Astrocyte (in vitro differentiated cells and primary cell): Measurements from ENCODE around the gene HSPA1B. TPM values are rescaled to one million over a fixed set of nuclear protein-coding genes. Genes with fewer than 3 reads are reported as not detected.
"Not testable (repeated sequence)": the region's sequence is repeated elsewhere in the genome, so short reads cannot be mapped to it uniquely, and the experiment has no call there.

Source experiments
- DNase-seq: peaks from one replicate; pipeline ENCODE4 v3.0.0-alpha.2; 2010; ENCODE audit warnings: low read depth
- FAIRE-seq: peaks from 2 replicates; lab custom pipeline; 2011; peaks lifted over from hg19 to GRCh38; lab: Jason Lieb, UNC
- H2AFZ ChIP-seq: 2 replicates; pipeline ENCODE4 v1.6.0; 2012; ENCODE audit warnings: low read depth, low read length, inconsistent platforms
- H3K27ac ChIP-seq: 2 replicates; pipeline ENCODE4 v1.5.1; 2011; ENCODE audit warnings: low read depth, low read length, inconsistent platforms
- H3K27me3 ChIP-seq: 2 replicates; pipeline ENCODE4 v1.6.0; 2011; ENCODE audit warnings: low read length, inconsistent platforms; ENCODE audit not compliant: insufficient read depth
- H3K36me3 ChIP-seq: 2 replicates; pipeline ENCODE4 v1.5.1; 2011; ENCODE audit warnings: low read length, inconsistent platforms; ENCODE audit not compliant: insufficient read depth
- H3K4me1 ChIP-seq: 2 replicates; pipeline ENCODE4 v1.5.1; 2011; ENCODE audit warnings: low read length, inconsistent platforms; ENCODE audit not compliant: insufficient read depth
- H3K4me2 ChIP-seq: 2 replicates; pipeline ENCODE4 v1.6.0; 2012; ENCODE audit warnings: low read length, inconsistent platforms
- H3K4me3 ChIP-seq: 2 replicates; pipeline ENCODE4 v1.5.1; 2011; ENCODE audit warnings: low read depth, mild to moderate bottlenecking, low read length, inconsistent platforms; ENCODE audit not compliant: insufficient read depth
- H3K79me2 ChIP-seq: 2 replicates; pipeline ENCODE4 v1.6.0; 2012; ENCODE audit warnings: mild to moderate bottlenecking, low read length, inconsistent platforms; ENCODE audit not compliant: insufficient read depth
- H3K9ac ChIP-seq: 2 replicates; pipeline ENCODE4 v1.6.0; 2012; ENCODE audit warnings: mild to moderate bottlenecking, low read length, inconsistent platforms
- H3K9me3 ChIP-seq: 2 replicates; pipeline ENCODE4 v1.5.1; 2012; ENCODE audit warnings: low read depth, mild to moderate bottlenecking, low read length, inconsistent platforms; ENCODE audit not compliant: insufficient read depth
- H4K20me1 ChIP-seq: 2 replicates; pipeline ENCODE4 v1.6.0; 2012; ENCODE audit warnings: low read length, inconsistent platforms; ENCODE audit not compliant: insufficient read depth
- H3K27ac Mint-ChIP-seq: one replicate; pipeline ENCODE4 v1.8.0; 2021; ENCODE audit warnings: mild to moderate bottlenecking, mixed read lengths; ENCODE audit not compliant: unreplicated experiment
- H3K27me3 Mint-ChIP-seq: one replicate; pipeline ENCODE4 v1.8.0; 2021; ENCODE audit warnings: low read depth, mixed read lengths; ENCODE audit not compliant: unreplicated experiment
- H3K36me3 Mint-ChIP-seq: one replicate; pipeline ENCODE4 v1.8.0; 2021; ENCODE audit warnings: low read depth, mixed read lengths; ENCODE audit not compliant: unreplicated experiment
- H3K4me1 Mint-ChIP-seq: one replicate; pipeline ENCODE4 v1.8.0; 2021; ENCODE audit warnings: low read depth, mixed read lengths; ENCODE audit not compliant: unreplicated experiment
- H3K4me3 Mint-ChIP-seq: one replicate; pipeline ENCODE4 v1.8.0; 2021; ENCODE audit warnings: mild to moderate bottlenecking, moderate library complexity, mixed read lengths; ENCODE audit not compliant: unreplicated experiment
- H3K9me3 Mint-ChIP-seq: one replicate; pipeline ENCODE4 v1.8.0; 2021; ENCODE audit warnings: mild to moderate bottlenecking, mixed read lengths; ENCODE audit not compliant: unreplicated experiment
- CTCF ChIP-seq: IDR thresholded peaks from 2 replicates; pipeline ENCODE4 v1.5.1; 2011; ENCODE audit warnings: low read depth, mild to moderate bottlenecking, inconsistent platforms, low read length, moderate library complexity; ENCODE audit not compliant: insufficient read depth
- EZH2 ChIP-seq: IDR thresholded peaks from 2 replicates; pipeline ENCODE4 v1.6.1; 2012; ENCODE audit warnings: mild to moderate bottlenecking, low read length, inconsistent platforms; ENCODE audit not compliant: insufficient read depth
- total RNA-seq: library from RNA; stranded (reverse); gene quantifications from 2 replicates; pipeline ENCODE4 v1.2.1, GENCODE V29; 2021

Gene HSPA1B
- total RNA-seq, 1 donor from 2014 or later = 77.2 TPM

- Mint-ChIP-seq H3K9me3 (no peaks in the 10 kb centered on the region), H3K27ac (no peak overlapping the region), H3K36me3 (peaks cover 8% of the 10 kb centered on the region), H3K4me1 (peaks cover 5% of the 10 kb centered on the region), H3K27me3 (no peaks in the 10 kb centered on the region), H3K4me3 (no peak overlapping the region)
- Histone ChIP-seq H3K9me3 (no peaks in the 10 kb centered on the region), H3K4me3 (no peak overlapping the region), H3K79me2 (no peaks in the 10 kb centered on the region), H4K20me1 (no peaks in the 10 kb centered on the region), H3K36me3 (no peaks in the 10 kb centered on the region), H3K27me3 (no peaks in the 10 kb centered on the region), H3K27ac (no peak overlapping the region), H2AFZ (no peak overlapping the region), H3K4me1 (no peaks in the 10 kb centered on the region), H3K4me2 (no peak overlapping the region), H3K9ac (no peak overlapping the region)
- TF ChIP-seq EZH2 (no peak), CTCF (no peak)
- peak; percentile 43 for DNase-seq
- FAIRE-seq = no peak
Measured at GRCh38 chr6:31851485-31851832, 23.9 kb downstream of the HSPA1B start.

DNA sequence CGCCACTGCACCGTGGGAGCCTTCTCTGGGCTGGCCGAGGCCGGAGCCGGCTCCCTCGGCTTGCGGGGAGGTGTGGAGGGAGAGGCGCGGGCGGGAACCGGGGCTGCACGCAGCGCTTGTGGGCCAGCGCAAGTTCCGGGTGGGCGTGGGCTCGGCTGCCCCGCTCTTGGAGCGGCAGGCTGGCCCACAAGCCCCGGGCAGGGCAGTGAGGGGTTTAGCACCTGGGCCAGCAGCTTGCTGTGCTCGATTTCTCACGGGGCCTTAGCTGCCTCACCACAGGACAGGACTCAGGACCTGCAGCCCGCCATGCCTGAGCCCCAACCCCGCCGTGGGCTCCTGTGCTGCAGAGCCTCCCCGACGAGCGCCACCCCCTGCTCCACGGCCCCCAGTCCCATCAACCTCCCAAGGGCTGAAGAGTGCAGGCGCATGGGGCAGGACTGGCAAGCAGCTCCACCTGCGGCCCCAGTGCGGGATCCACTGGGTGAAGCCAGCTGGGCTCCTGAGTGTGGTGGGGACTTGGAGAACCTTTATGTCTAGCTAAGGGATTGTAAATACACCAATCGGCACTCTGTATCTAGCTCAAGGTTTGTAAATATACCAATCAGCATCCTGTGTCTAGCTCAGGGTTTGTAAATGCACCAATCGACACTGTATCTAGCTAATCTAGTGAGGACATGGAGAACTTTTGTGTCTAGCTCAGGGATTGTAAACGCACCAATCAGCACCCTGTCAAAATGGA lies 24.6 kb downstream of the HSPA1B start:
- H3K79me2 ChIP-seq, H3K9me3 Mint-ChIP-seq, H3K36me3 ChIP-seq, H3K36me3 Mint-ChIP-seq, H3K4me3 Mint-ChIP-seq, H3K9ac ChIP-seq, H2AFZ ChIP-seq, H3K9me3 ChIP-seq, H3K4me1 Mint-ChIP-seq, H4K20me1 ChIP-seq, H3K4me3 ChIP-seq, H3K4me1 ChIP-seq, DNase-seq, H3K27me3 ChIP-seq, FAIRE-seq, H3K4me2 ChIP-seq, H3K27ac Mint-ChIP-seq, H3K27ac ChIP-seq, H3K27me3 Mint-ChIP-seq: not testable (repeated sequence)

- H3K4me3 ChIP-seq = not testable (repeated sequence)
Measured at GRCh38 chr6:31857774-31858173, 30.2 kb downstream of the HSPA1B start.

More at GRCh38 chr6:31857774-31858173, 30.2 kb downstream of the HSPA1B start:
- not testable (repeated sequence) for FAIRE-seq, H3K9ac ChIP-seq, H3K27ac ChIP-seq, H3K9me3 Mint-ChIP-seq, H3K27me3 Mint-ChIP-seq, DNase-seq, H3K4me2 ChIP-seq, H3K36me3 ChIP-seq, H3K27me3 ChIP-seq, H3K9me3 ChIP-seq, H3K4me1 ChIP-seq, H3K4me1 Mint-ChIP-seq, H2AFZ ChIP-seq, H3K27ac Mint-ChIP-seq
- Histone ChIP-seq H4K20me1 (peaks cover 10% of the 10 kb centered on the region), H3K79me2 (peaks cover 13% of the 10 kb centered on the region)
- H3K4me3 Mint-ChIP-seq = peak overlapping the region; percentile 60
- peaks cover 18% of the 10 kb centered on the region for H3K36me3 Mint-ChIP-seq
